ENCODE data around the gene RBBP9. TPM values are rescaled to one million over a fixed set of nuclear protein-coding genes. Genes with fewer than 3 reads are reported as not detected.

RBBP9 gene
- total and polyA plus RNA-seq, 9 of the 15 experiments (the other 6 are each of a cell fraction or from before 2014, with no cell fraction given), result 0.94 to 4.4 (median 2.5) TPM

DNA sequence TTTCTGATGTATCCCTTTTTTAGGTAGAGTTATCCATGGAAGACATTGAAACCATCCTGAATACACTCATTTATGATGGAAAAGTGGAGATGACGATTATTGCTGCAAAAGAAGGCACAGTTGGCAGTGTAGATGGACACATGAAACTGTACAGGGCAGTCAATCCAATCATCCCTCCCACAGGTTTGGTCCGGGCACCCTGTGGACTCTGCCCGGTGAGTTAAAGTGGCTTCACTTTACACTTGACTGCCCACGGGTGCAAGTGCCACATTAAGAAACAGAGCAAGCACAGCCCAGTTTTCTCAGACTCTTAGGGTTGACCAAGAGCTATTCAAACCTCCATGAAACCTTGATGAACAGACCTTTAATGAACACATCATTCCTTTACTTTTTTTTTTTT lies 15.4 kb downstream of the RBBP9 start (continued):
- TF ChIP-seq CTCFL (IDR thresholded peaks at IDR 0.05; ENCODE audit: borderline replicate concordance, insufficient read depth, low read depth, low read length, poor library complexity, severe bottlenecking) (no peak), BHLHE40 (IDR thresholded peaks at IDR 0.05; ENCODE audit: low read length) (no peak), SUPT5H (IDR thresholded peaks at IDR 0.05) (no peak), GTF2E2 (tag; IDR thresholded peaks at IDR 0.05) (no peak), HLTF (IDR thresholded peaks at IDR 0.05) (no peak), PTRF (tag; IDR thresholded peaks at IDR 0.05) (no peak), NRF1 (conservative IDR thresholded peaks at IDR 0.05 in 1 of 2, IDR thresholded peaks at IDR 0.05 in 1 of 2) (no peak), MEF2D (tag; conservative IDR thresholded peaks at IDR 0.05; ENCODE audit: low read depth) (no peak), ZNF76 (CRISPR knock-in tag; IDR thresholded peaks at IDR 0.05; ENCODE audit: borderline replicate concordance) (no peak)
- TF ChIP-seq, protein P1, sequence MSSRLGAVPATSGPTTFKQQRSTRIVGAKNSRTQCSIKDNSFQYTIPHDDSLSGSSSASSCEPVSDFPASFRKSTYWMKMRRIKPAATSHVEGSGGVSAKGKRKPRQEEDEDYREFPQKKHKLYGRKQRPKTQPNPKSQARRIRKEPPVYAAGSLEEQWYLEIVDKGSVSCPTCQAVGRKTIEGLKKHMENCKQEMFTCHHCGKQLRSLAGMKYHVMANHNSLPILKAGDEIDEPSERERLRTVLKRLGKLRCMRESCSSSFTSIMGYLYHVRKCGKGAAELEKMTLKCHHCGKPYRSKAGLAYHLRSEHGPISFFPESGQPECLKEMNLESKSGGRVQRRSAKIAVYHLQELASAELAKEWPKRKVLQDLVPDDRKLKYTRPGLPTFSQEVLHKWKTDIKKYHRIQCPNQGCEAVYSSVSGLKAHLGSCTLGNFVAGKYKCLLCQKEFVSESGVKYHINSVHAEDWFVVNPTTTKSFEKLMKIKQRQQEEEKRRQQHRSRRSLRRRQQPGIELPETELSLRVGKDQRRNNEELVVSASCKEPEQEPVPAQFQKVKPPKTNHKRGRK (tag; IDR thresholded peaks at IDR 0.05), result no peak

All from K562 (cell line).